22Rv1 (cell line): ENCODE data around the gene RAB14.

Experiments
- ZFX ChIP-seq: fragments of 450-650 bp; IDR thresholded peaks from 2 replicates; pipeline ENCODE4 v1.6.1; 2017; ENCODE audit warnings: antibody characterized with exemption, borderline replicate concordance
- TF ChIP-seq, protein P1 (sequence below): fragments of 450-650 bp; IDR thresholded peaks from 2 replicates; pipeline ENCODE4 v1.5.1; 2017; ENCODE audit warnings: mild to moderate bottlenecking

DNA sequence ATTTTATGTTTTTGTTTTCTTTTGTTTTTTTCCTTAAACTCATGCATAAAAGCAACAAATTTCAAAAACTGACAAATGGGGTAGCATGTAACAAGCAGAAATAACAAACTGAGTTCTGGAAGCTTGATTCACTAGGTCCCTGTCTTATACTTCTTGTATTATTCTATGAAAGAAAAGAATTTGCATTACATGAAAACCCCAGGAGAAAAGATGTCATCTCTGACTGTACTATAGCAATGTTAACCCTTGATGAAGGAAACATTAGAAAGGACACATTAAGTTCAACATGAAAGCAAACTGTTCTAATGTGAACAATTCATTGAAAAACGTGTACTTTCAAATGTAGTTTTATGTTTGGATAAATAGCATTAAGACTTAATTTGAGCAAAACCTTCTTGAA is 9.2 kb downstream of the RAB14 start:
- TF ChIP-seq, protein P1, sequence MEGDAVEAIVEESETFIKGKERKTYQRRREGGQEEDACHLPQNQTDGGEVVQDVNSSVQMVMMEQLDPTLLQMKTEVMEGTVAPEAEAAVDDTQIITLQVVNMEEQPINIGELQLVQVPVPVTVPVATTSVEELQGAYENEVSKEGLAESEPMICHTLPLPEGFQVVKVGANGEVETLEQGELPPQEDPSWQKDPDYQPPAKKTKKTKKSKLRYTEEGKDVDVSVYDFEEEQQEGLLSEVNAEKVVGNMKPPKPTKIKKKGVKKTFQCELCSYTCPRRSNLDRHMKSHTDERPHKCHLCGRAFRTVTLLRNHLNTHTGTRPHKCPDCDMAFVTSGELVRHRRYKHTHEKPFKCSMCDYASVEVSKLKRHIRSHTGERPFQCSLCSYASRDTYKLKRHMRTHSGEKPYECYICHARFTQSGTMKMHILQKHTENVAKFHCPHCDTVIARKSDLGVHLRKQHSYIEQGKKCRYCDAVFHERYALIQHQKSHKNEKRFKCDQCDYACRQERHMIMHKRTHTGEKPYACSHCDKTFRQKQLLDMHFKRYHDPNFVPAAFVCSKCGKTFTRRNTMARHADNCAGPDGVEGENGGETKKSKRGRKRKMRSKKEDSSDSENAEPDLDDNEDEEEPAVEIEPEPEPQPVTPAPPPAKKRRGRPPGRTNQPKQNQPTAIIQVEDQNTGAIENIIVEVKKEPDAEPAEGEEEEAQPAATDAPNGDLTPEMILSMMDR = no peak
- no peak for TF ChIP-seq ZFX
